ENCODE results near the gene IER2. TPM values are rescaled to one million over a fixed set of nuclear protein-coding genes. Genes with fewer than 3 reads are reported as not detected.

IER2 gene
- total RNA-seq, 1 experiment from 2014 or later = 80.4 TPM

DNA sequence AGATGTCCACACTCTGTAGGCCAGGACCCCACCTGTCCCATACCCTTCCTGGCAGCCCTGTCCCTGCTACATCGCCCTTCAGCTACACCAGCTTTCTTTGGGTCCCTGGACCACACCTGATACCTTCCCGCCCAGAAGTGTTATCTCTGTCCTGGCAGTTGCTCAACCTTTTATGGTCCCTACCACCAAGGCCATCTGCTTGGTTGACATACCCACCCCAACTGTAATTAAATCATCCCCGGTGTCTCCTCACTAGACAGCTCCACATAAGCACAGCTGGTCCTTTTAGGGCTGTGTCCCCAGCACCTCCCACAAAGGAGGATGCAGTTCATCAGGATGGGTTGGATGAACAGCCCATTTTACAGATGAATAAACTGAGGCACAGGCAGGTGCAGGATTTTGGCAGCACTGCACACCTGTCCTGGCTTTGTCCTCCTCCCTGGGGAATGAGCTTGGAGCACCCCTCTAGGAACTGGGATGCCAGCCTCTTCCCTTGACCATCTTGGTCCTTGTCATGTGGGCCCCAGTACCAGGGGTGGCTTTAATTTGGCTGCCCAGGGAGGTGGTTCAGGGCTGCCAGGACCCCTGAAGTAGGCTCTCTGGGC lies 19.2 kb upstream of the IER2 start:
- Histone ChIP-seq H3K4me3 (ENCODE audit: low read depth in 2 of 2, low read length in 2 of 2) (no peak overlapping the region), H3K9me3 (ENCODE audit: control insufficient read depth, insufficient read depth, low read depth, low read length) (no peaks in the 10 kb centered on the region), H3K36me3 (ENCODE audit: control insufficient read depth, insufficient read depth, low read length) (no peaks in the 10 kb centered on the region), H3K27ac (ENCODE audit: low read length) (no peak overlapping the region), H3K4me1 (ENCODE audit: control insufficient read depth, insufficient read depth, low read length) (no peaks in the 10 kb centered on the region), H3K27me3 (ENCODE audit: control insufficient read depth, insufficient read depth, low read length) (no peaks in the 10 kb centered on the region)
- CTCF ChIA-PET = no interaction called here
- POLR2A ChIA-PET = no interaction called here
- in situ Hi-C loops (cut with HindIII; ENCODE audit: low pct_unique_long_range_greater_than_20kb, low sequenced_read_pairs) = no loop called here
- no peak for ATAC-seq
- BruUV-seq (replicated peaks) = no TSS peak
- no peak for DNase-seq (ENCODE audit: low read depth, low spot score)
- TF ChIP-seq TCF7L2 (IDR thresholded peaks at IDR 0.05; ENCODE audit: low read depth, low read length) = no peak
- TF ChIP-seq POLR2AphosphoS5 (IDR thresholded peaks at IDR 0.05; ENCODE audit: low read depth, low read length) = no peak
- no peak for TF ChIP-seq REST (IDR thresholded peaks at IDR 0.05; ENCODE audit: insufficient read depth in 1 of 2, low read depth in 2 of 2, low read length in 1 of 2)
- TF ChIP-seq, protein P1, sequence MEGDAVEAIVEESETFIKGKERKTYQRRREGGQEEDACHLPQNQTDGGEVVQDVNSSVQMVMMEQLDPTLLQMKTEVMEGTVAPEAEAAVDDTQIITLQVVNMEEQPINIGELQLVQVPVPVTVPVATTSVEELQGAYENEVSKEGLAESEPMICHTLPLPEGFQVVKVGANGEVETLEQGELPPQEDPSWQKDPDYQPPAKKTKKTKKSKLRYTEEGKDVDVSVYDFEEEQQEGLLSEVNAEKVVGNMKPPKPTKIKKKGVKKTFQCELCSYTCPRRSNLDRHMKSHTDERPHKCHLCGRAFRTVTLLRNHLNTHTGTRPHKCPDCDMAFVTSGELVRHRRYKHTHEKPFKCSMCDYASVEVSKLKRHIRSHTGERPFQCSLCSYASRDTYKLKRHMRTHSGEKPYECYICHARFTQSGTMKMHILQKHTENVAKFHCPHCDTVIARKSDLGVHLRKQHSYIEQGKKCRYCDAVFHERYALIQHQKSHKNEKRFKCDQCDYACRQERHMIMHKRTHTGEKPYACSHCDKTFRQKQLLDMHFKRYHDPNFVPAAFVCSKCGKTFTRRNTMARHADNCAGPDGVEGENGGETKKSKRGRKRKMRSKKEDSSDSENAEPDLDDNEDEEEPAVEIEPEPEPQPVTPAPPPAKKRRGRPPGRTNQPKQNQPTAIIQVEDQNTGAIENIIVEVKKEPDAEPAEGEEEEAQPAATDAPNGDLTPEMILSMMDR (IDR thresholded peaks at IDR 0.05) = no peak
- no peak for TF ChIP-seq SIN3A (IDR thresholded peaks at IDR 0.05; ENCODE audit: borderline replicate concordance, insufficient read depth, low read depth, low read length)
- intact Hi-C loops (cut with micrococcal nuclease; ENCODE audit: unreplicated experiment) = no loop called here

GRCh38 chr19:13132471-13133180 lies 17.6 kb upstream of the IER2 start:
- Histone ChIP-seq H3K27ac (ENCODE audit: low read length) (no peak overlapping the region), H3K9me3 (ENCODE audit: control insufficient read depth, insufficient read depth, low read depth, low read length) (no peaks in the 10 kb centered on the region), H3K4me3 (ENCODE audit: low read depth in 2 of 2, low read length in 2 of 2) (no peak overlapping the region), H3K36me3 (ENCODE audit: control insufficient read depth, insufficient read depth, low read length) (no peaks in the 10 kb centered on the region), H3K4me1 (ENCODE audit: control insufficient read depth, insufficient read depth, low read length) (no peaks in the 10 kb centered on the region), H3K27me3 (ENCODE audit: control insufficient read depth, insufficient read depth, low read length) (no peaks in the 10 kb centered on the region)
- ATAC-seq = no peak
- POLR2A ChIA-PET = no interaction called here
- in situ Hi-C loops (cut with HindIII; ENCODE audit: low pct_unique_long_range_greater_than_20kb, low sequenced_read_pairs) = no loop called here
- no peak for DNase-seq (ENCODE audit: low read depth, low spot score)
- intact Hi-C loops (cut with micrococcal nuclease; ENCODE audit: unreplicated experiment) = no loop called here
- TF ChIP-seq SIN3A (IDR thresholded peaks at IDR 0.05; ENCODE audit: borderline replicate concordance, insufficient read depth, low read depth, low read length) (no peak), POLR2AphosphoS5 (IDR thresholded peaks at IDR 0.05; ENCODE audit: low read depth, low read length) (no peak), TCF7L2 (IDR thresholded peaks at IDR 0.05; ENCODE audit: low read depth, low read length) (no peak), REST (IDR thresholded peaks at IDR 0.05; ENCODE audit: insufficient read depth in 1 of 2, low read depth in 2 of 2, low read length in 1 of 2) (no peak)
- TF ChIP-seq, protein P1 (IDR thresholded peaks at IDR 0.05) = no peak
- BruUV-seq (replicated peaks) = no TSS peak
- CTCF ChIA-PET = no interaction called here
